GM21447 (cell line): Measurements from ENCODE around the gene KEL.

Experiments used
- ATAC-seq: cut with Tn5 transposase; IDR thresholded peaks from one replicate; pipeline ENCODE4 v1.9.1; 2021; ENCODE audit not compliant: unreplicated experiment

KEL gene

GRCh38 chr7:142901426-142902259 is 60.5 kb downstream of the KEL start:
- no peak for ATAC-seq

DNA sequence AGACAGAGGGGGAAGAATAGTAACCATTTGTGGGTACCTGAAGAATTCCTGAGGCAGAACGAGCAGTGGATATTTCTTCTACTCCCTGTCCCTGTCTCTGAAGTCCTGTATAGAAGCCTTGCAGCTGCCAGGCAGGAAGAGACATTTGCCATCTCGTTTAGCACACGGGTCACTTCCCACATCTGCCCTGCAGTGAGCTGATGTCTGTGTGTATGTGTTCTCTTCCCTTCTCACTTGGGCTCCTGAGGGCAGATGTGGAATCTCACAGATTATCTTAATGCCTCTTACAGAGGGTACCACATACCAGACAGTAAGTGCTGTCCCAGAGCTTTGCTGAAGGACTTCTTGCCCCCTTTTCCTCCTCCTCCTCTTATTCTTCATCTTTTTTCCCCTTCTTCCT is 62.5 kb downstream of the KEL start:
- ATAC-seq = no peak

DNA sequence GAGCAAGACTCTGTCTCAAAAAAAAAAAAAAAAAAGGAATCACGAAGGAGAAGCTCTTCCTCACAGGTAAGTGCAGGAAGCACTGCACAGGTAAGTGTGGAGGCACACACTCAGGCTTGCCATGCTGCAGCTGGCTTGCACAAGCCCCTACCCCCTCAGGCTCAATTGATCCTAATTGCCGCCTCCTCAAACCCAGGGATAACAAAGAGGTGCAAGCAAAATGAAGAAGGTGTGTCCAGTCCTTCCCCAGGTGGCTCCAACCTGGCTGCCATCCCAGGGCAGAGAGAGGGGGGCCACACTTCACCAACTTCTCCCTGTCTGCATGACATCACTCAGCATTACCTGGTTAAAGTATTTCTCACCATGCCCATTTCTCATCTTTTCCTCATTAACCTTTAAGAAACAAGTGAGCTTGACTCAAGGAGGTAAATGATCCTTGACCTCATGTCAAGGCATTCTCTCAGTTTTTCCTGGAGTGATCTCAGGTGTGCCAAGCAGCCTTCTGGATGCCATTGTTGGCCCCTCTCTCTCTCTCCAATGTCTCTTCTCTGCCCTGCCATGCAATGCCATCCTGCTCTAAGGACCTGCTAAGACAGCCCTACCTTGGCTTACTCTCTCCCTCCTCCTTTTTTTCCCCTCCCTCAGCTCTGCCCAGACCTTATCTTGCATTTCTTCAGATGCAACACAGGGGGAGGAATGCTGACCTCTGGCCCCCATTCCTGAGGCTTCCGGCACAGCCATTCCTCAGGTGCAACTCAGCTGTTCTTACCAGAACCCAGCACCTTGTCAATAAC is 63.6 kb downstream of the KEL start:
- ATAC-seq = no peak

DNA sequence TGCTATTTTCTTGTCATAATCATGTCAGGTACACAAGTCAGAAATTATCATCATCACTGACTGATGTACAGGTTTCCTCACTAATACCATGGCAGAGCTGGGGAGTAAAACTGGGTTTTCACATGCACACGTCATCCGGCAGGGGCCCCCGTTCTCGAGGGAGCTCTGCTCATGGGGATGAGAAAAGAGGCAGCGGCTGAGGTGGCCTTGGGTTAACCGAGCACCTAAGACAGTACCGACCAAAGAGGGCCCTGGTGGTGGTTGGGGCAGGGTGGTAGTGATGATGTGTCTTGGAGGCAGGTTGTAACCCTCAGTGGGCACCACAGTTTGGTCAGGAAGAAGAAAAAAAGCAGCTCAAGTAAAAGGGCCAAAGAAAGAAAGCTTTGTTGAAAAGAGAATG is 64.5 kb downstream of the KEL start:
- ATAC-seq = no peak

DNA sequence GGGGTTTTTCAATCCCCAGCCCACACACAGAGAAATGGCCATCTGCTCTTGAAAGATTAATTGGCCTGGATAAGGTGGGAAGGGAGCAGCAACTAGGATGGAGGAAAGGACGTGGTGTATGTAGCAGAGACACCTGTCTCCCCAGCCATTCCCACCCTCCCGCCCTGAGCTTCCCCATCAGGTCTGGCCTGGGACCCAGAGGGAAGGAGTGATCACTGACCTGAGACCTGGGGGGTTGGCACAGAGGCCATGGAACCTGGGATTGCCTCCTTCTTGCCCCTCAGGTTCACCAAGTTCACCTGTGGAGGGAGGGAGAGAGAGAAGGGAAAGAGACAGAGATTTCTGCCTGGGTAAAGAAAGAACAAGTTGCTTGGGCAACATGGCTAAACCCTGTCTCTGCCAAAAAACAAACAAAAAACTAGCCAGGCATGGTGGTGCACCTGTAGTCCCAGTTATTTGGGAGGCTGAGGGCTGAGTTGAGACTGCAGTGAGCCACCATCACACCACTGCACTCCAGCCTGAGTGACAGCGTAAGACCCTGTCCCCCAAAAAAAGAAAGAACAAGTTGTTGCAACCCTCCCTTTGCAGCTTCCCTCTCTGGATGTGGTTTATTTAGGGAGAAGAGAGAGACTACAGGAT is 65.3 kb downstream of the KEL start:
- no peak for ATAC-seq

DNA sequence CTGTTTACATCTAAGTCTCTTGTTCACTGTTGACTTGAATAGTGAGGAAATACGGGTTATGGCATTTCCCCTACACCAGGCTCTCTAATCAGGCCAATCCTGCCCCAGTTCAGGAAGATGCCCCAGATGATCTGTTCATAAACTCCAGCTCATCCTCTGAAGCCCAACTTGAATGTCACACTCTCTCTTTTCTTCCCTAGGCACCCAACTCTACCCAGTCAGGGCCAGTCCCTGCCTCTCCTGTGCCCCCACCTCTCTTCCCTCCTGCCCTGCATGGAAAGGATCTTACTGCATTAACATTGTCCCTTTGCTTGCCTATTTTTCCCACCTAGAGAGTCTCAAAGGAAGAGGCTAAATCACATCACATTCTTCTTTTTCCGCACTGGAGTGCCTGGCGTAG is 66.0 kb downstream of the KEL start:
- ATAC-seq = no peak

GRCh38 chr7:142894985-142895593 is 67.1 kb downstream of the KEL start:
- no peak for ATAC-seq

DNA sequence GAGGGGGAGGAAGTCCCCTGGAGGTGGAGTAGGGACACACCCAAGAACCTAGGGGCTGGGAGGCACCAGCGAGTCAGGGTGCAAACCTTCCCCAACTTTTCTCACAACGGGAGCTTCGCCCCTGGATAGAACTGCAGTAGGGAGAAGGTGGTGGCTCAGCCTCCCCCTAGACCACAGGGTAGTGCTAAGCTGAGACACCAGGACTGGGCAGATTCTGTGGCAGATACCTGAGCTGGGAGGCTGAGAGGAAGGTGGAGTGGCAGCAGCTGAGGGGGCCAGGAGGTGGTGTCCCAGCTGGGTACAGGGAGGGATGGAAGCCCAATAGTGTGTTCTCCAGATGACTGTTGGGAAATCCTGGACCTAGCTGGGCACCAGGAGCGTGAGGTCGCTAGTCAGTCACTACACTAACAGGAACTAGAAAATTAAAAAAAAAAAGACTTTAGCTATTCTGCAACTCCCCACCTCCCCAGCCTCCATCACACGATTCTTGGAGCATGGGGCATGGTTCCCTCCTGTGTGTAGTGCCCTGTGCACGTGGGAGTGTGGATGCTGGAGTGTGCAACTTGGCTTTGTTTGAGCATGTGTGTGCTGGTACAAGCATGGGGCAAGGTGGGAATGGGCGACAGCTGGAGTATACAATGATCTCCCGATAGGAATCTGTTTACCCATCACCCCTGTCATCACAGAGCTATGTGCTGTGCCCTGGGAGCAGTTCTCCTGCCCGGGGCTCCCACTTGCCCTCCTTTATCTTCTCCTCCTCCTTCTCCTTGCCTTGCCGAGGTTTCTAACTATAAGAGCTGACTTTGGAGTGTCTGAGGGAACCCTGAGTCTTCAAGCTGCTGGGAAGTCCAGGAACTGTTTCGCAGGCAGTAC is 67.8 kb downstream of the KEL start:
- no peak for ATAC-seq

DNA sequence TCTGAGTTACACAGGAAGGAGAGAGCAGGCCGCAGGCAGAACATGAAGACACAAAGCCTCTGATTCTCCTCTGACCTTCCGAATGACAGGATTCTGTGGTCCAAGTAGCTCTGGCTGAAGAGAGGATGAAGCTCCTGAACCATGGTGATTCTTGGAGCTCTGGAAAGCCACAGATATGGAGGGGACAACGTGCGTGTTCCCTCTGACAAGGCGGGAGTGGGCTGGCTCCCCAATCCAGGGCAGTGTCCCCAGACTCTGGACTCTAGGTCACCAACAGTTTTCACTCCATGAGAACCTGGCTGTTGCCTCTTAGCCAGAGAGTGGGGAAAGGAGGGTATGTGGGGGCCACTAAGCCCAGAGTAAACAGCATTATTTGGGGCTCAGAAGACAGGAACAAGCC is 69.2 kb downstream of the KEL start:
- ATAC-seq = no peak

DNA sequence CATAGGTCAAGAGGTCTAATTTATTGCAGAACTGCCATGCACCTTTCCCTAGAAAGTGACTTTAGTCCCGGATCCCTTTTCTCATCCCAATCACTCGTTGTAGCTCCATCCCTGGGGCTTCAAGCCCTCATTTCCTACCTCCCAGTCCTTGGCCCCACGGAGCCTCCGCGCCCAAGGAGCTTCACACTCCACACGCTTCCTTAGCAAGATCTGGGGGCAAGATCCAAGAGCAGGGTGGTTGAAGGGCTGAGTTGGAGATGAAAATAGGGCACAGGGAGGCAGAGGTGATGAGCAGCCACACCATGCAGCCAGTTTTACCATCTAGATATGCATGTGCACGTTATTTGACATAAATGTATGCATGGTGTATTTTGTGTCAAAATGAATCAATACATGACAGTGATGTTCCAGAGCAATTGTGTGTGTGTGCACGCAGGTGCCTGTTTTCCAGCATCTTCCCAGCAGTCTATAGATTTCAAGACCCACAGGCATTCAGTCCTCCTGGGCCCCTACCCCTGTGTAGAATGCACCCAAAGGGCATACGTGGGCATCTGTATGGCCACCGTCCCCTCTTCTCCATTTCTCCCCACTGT is 70.6 kb downstream of the KEL start:
- ATAC-seq = no peak
